Endodermal cell (in vitro differentiated cells): ENCODE measurements around the gene CORO2A. TPM values are rescaled to one million over a fixed set of nuclear protein-coding genes. Genes with fewer than 3 reads are reported as not detected.

ENCODE experiments used
- DNase-seq: peaks from one replicate; pipeline ENCODE4 v3.0.0-alpha.2; 2017
- H3K27ac ChIP-seq: 2 replicates; pipeline ENCODE4 v1.5.1; 2013; ENCODE audit warnings: mild to moderate bottlenecking, low read depth, low read length, moderate library complexity
- H3K27me3 ChIP-seq: 2 replicates; pipeline ENCODE4 v1.6.1; 2013; ENCODE audit warnings: mild to moderate bottlenecking, low read length, moderate library complexity; ENCODE audit not compliant: insufficient read depth, control insufficient read depth, poor library complexity, severe bottlenecking
- H3K36me3 ChIP-seq: 2 replicates; pipeline ENCODE4 v1.7.0; 2013; ENCODE audit warnings: mild to moderate bottlenecking, low read length, moderate library complexity; ENCODE audit not compliant: control insufficient read depth, insufficient read depth
- H3K4me1 ChIP-seq: one replicate; pipeline ENCODE4 v1.7.0; 2013; ENCODE audit warnings: low read length; ENCODE audit not compliant: control insufficient read depth, insufficient read depth
- H3K4me3 ChIP-seq: 2 replicates; pipeline ENCODE4 v1.5.1; 2013; ENCODE audit warnings: mild to moderate bottlenecking, low read length, moderate library complexity
- H3K9ac ChIP-seq: 2 replicates; pipeline ENCODE4 v1.6.1; 2013; ENCODE audit warnings: mild to moderate bottlenecking, low read length, moderate library complexity; ENCODE audit not compliant: poor library complexity, severe bottlenecking; ENCODE audit errors: extremely low read depth
- H3K9me3 ChIP-seq: 2 replicates; pipeline ENCODE4 v1.6.1; 2013; ENCODE audit warnings: mild to moderate bottlenecking, low read length, moderate library complexity; ENCODE audit not compliant: control insufficient read depth
- H3K27ac Mint-ChIP-seq: 2 replicates; pipeline ENCODE4 v1.8.0; 2020; ENCODE audit warnings: mixed read lengths
- H3K27me3 Mint-ChIP-seq: 2 replicates; pipeline ENCODE4 v1.8.0; 2021; ENCODE audit warnings: mild to moderate bottlenecking, mixed read lengths; ENCODE audit not compliant: insufficient read depth
- H3K36me3 Mint-ChIP-seq: 2 replicates; pipeline ENCODE4 v1.8.0; 2020; ENCODE audit warnings: low read depth, mixed read lengths
- H3K4me1 Mint-ChIP-seq: 2 replicates; pipeline ENCODE4 v1.8.0; 2020; ENCODE audit warnings: mixed read lengths
- H3K4me3 Mint-ChIP-seq: 2 replicates; pipeline ENCODE4 v1.8.0; 2020; ENCODE audit warnings: mild to moderate bottlenecking, moderate library complexity, mixed read lengths
- H3K9me3 Mint-ChIP-seq: 2 replicates; pipeline ENCODE4 v1.8.0; 2020; ENCODE audit warnings: mild to moderate bottlenecking, mixed read lengths
- CTCF ChIP-seq: fragments of 200-600 bp; sonication (generic); conservative IDR thresholded peaks from 2 replicates; pipeline ENCODE4 v1.5.0; 2021; ENCODE audit warnings: antibody characterized with exemption, mild to moderate bottlenecking
- WGBS, 2 experiments: methylation state at CpG; one replicate each; pipeline versions ENCODE4 v1.1.5 to v1.1.7; 2013; ENCODE audit warnings: missing lambda C conversion rate in 2 of 2, mixed read lengths in 1 of 2; ENCODE audit not compliant: insufficient coverage in 1 of 2, insufficient read length in 1 of 2; 5-methylcytosine and 5-hydroxymethylcytosine counted together
- total RNA-seq, 2 donors: library from RNA; stranded (reverse); fragmentation: NEBNext Ultra II Directional in 1 of 2; extraction: Animal tissue kit (Norgen Biotek cat#: 25700) in 1 of 2; gene quantifications; 2 replicates in 1 of 2; 3 replicates in 1 of 2; pipeline ENCODE4 v1.2.1, GENCODE V29; 2021

The CORO2A gene
- total RNA-seq, 2 donors from 2014 or later = 21.0 to 22.8 TPM

GRCh38 chr9:98199388-98200033 is 7.1 kb upstream of the CORO2A start:
- no peak overlapping the region for H3K4me3 Mint-ChIP-seq
- 80 to 88% methylated on average over 13 to 20 of the region's 20 CpGs for WGBS, 2 experiments
- no peaks in the 10 kb centered on the region for H3K27me3 Mint-ChIP-seq
- no peak for DNase-seq
- peaks cover 16% of the 10 kb centered on the region for H3K36me3 Mint-ChIP-seq
- no peak overlapping the region for H3K9ac ChIP-seq
- H3K36me3 ChIP-seq = peaks cover 7% of the 10 kb centered on the region
- no peaks in the 10 kb centered on the region for H3K27me3 ChIP-seq
- no peak overlapping the region for H3K27ac ChIP-seq
- no peaks in the 10 kb centered on the region for H3K9me3 ChIP-seq
- H3K4me1 ChIP-seq = no peaks in the 10 kb centered on the region
- no peaks in the 10 kb centered on the region for H3K4me1 Mint-ChIP-seq
- H3K4me3 ChIP-seq = no peak overlapping the region
- TF ChIP-seq CTCF = no peak
- no peaks in the 10 kb centered on the region for H3K9me3 Mint-ChIP-seq
- H3K27ac Mint-ChIP-seq = no peak overlapping the region

- Mint-ChIP-seq H3K27me3 (no peaks in the 10 kb centered on the region), H3K4me1 (peaks cover 9% of the 10 kb centered on the region), H3K9me3 (no peaks in the 10 kb centered on the region), H3K36me3 (peaks cover 3% of the 10 kb centered on the region), H3K27ac (no peak overlapping the region), H3K4me3 (no peak overlapping the region)
- Histone ChIP-seq H3K9me3 (no peaks in the 10 kb centered on the region), H3K27me3 (no peaks in the 10 kb centered on the region), H3K36me3 (peaks cover 7% of the 10 kb centered on the region), H3K4me1 (no peaks in the 10 kb centered on the region), H3K4me3 (no peak overlapping the region), H3K27ac (no peak overlapping the region), H3K9ac (no peak overlapping the region)
- WGBS, 2 experiments = 93% methylated on average over 4 of the region's 4 CpGs; no CpG with 5 or more reads in 1 of the 2 experiments
- no peak for DNase-seq
- no peak for TF ChIP-seq CTCF
Observed at GRCh38 chr9:98195671-98196070, 3.2 kb upstream of the CORO2A start.

GRCh38 chr9:98193336-98193944 is 1.0 kb upstream of the CORO2A start:
- H3K27ac ChIP-seq = no peak overlapping the region
- peak overlapping the region; percentile 76 for H3K4me3 ChIP-seq
- no peak for DNase-seq
- H3K9ac ChIP-seq = no peak overlapping the region
- Mint-ChIP-seq H3K27me3 (no peaks in the 10 kb centered on the region), H3K27ac (peak overlapping the region; percentile 60), H3K9me3 (no peaks in the 10 kb centered on the region), H3K36me3 (no peaks in the 10 kb centered on the region), H3K4me3 (peak overlapping the region; percentile 72), H3K4me1 (peaks cover 14% of the 10 kb centered on the region)
- H3K4me1 ChIP-seq = no peaks in the 10 kb centered on the region
- H3K27me3 ChIP-seq = no peaks in the 10 kb centered on the region
- no peaks in the 10 kb centered on the region for H3K9me3 ChIP-seq
- 40 to 71% methylated on average over 1 to 7 of the region's 8 CpGs for WGBS, 2 experiments
- H3K36me3 ChIP-seq = no peaks in the 10 kb centered on the region
- no peak for TF ChIP-seq CTCF
